ENCODE data around the gene MTHFR.

The MTHFR gene

DNA sequence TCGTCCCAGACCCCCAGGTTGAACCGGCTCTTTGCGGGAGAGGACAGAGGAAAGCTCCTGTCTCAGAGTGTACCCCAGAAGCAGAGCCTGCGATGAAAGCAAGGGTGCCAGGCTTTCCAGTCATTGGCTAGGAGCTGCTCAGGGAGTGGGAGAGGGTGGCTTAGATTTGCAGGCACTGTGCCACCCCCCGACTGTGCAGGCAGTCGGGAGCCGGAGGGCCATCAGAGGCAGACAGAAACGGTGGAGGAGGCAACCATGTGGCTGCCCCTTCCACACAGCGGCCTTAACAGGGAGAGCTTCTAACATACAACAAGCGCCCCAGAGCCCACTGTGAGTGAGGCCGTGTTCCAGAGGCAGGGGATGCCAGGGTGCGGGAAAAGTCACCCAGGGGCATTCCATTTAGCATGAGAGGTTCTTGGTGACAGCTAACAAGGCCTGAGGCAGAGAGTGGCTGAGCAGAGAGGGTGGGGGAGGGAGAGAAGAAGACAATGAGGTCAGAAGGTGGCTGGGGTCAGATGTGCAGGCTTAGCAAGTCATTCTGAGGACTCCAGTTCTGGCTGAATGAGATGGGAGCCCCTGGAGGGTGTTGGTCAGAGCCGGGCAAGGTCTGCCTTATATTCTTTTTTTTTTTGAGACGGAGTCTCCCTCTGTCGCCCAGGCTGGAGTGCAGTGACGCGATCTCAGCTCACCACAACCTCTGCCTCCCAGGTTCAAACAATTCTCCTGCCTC is 53.2 kb downstream of the MTHFR start:
- no peak for DNase-seq

- DNase-seq, result no peak
Observed at GRCh38 chr1:11751087-11751486, 54.7 kb downstream of the MTHFR start.

GRCh38 chr1:11749996-11750395 is 55.8 kb downstream of the MTHFR start:
- DNase-seq, result no peak

- no peak for DNase-seq
Observed at GRCh38 chr1:11749203-11749689, 56.5 kb downstream of the MTHFR start.

- DNase-seq, result no peak
Observed at GRCh38 chr1:11748294-11749202, 57.2 kb downstream of the MTHFR start.

DNA sequence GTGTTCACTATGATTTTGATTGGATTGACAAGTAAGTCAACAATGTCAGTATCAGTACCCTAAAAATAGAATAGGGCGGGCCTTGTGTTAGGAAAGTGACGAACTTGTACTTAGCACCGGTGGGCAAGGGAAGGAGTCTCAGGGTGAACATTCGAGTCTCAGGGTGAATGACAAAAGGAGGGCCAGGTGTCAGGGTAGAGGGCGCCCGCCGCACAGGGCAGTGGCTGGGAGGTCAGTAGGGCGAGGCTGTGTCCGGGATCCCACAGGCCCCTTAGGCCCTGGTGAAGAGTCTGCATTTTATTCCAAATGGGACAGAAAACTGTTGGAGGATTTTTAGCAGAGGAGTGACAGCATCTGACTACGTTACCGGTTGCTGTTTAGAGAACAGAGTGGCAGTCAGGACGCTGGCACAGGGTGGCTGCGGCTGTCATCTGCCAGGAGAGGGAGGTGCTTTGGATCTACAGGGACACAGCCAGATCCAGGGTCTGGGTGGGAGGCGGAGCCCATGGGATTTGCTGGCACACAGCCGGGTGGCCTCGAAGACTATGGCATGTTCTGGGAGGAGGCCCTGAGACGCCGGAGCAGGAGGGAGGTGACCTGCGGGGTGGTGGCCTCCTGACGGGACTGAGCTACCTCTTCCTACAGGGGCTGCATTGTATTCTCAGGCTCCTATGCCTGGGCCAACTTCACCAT is 58.8 kb downstream of the MTHFR start:
- DNase-seq, result no peak

DNA sequence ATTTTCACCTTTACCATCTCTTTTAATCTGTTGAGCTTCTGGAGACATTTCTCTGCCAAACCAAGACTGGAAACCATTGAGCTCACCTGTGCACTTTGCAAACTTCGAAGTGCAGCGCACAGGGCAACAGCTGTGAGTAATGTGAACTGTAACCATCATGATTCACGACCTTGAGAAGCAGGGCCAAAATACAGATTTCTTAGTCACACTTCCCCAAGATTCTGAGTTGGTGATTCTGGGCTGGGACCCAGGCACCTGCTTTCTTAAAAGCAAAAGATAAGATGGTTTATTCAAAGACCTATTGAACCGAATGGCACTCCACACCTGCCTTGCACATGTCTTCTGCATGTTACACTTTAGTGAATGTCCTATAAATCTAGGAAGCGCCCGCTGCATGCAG is 59.7 kb downstream of the MTHFR start:
- no peak for DNase-seq

DNA sequence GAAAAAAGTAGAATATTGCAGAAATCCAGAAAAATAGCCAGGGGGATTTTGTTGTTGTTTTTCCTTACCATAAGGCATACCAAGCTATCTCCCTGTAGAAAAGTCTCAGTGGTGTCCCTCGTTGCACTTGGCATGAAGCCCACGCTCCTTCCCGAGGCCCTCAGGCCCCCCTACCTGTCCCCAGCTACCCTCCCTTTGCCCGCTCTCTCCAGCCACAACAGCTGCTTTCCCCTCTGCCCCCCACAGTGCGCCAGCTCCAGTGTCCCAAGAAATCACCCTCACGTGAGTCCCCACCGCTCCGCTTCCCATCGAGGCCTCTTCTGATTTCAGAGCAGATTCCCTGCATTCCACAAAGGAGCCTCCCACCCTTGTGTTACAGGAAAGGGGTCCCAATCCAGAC is 61.5 kb downstream of the MTHFR start:
- DNase-seq, result no peak

- no peak for DNase-seq
Observed at GRCh38 chr1:11741919-11742558, 63.7 kb downstream of the MTHFR start.

GRCh38 chr1:11741482-11741881 is 64.3 kb downstream of the MTHFR start:
- DNase-seq, result no peak

DNA sequence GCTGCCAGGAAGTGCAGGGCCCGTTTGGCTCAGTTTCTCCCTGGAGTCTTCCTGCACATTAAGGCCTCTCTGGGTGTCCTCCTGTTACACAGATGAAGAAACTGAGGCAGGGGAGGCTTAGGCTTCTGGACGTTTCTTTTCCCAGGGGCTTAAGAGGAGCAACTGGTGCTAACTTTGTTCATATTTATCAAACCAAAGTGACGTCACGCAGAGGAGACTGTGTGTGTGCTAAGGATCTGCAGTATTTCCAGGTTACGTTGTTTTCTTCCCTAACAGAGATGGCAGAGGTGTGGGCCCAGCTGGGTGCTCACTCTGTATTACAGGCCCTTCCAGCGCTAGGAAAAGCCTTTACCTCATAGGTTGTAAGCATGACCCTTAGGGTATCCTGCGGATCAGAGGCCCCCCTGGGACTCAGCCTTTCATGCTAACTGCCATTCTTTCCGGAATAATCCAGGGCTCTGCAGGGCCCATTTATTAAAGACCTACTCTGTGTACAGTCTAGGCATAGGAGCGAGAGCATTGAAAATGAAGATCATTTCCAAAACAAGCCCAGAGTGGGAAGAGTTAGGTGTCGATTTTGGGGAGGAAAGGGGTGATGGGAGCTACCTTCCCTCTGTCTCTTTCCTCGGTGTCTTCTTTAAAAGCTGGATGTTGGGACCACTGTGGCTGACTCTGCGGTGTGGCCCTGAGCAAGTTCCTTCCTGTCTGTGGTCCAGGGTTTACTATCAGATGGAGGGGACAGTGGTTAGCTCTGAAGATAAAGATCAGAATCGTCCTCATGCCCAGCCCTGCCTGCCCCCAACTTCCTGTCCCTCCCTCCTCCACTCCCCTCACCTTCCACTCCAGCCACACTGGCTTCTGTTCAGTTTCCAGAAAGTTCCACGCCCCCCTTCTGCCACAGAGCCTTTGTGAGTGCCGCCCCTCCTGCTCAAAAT is 65.2 kb downstream of the MTHFR start:
- no peak for DNase-seq

DNA sequence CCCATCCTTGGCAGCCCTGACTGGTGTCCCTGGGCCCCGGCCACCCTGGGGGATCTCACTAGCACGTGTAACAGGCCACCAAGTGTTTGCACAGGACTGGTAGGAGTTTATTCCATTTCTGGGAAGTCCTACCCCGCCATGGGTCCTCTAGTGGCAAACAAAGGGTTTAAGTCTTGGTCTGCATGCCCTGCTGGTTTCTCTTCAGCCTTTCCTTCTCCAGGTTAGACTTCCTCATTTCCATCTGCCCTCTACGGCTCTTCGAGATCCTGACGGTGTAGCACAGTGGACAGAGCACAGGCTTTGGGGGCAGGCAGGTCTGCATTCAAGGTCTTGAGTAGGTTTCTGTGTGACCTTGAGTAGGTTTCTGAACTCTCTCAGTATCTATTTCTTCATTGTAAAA is 67.0 kb downstream of the MTHFR start:
- DNase-seq, result no peak

DNA sequence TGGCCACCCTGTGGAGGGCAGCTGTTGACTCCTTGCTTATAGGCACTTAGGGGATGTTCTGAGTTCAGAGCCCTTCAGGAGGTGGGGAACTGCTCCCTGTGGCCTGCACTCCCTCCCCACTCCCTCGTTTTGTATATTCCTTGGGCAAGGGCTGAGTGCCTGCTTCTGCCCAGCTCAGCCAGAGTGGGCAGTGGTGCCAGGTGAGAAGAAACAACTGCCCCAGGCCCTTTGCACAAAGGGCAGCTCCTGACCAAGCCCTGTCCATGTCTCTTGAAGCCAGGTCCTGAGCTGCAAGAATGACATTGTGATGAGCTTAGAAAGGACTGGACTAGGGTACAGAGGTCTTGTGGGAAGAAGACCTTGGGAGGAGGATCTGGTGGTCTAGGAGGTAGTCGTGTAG is 67.7 kb downstream of the MTHFR start:
- DNase-seq, result no peak

GRCh38 chr1:11736746-11737639 is 68.8 kb downstream of the MTHFR start:
- peak; percentile 69 for DNase-seq

DNA sequence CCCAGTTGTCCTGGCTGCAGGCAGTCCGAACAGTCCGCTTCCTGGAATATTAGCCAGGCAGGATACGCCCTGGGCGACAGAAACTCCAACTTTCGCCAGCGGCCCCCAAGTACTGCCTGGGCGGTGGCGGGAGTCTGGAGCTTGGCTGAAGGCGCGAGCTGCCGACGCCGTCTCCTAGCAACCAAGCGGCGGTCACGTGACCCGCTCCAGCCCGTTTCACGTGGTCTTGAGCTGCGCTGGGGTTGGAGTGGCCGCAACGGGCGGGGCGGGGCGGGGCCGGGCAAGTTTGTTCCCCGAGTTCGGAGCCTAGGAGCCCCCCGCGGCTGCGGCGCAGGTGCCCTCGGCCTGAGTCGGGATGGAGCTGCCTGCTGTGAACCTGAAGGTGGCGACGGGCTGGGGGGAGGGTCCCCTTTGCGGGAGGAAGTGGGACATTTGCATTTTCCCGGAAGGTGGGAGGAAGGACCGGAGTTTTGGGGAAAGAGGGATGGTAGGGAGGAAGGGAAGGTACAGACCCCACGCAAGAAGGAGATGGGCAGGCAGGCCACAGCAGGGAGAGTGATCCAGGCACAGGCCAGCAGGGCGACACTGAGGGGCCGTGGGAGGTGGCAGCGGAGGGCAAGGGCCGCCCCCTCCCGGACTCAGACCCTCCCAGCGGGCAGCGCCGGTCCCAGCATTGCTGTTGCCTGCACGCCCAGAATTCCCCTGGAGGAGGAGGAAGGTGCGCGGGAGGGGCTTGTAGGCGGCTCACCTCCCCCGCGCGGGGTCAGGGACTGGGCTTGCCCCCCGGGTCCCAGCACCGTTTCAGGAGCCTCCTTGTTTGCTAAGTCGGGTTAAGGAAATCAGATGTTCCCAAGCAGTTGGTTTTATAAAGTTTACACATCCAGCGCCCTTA is 69.7 kb downstream of the MTHFR start, which contains the start of gene AGTRAP:
Gene AGTRAP, plus strand, starts transcription at position 283 of the 892 bp plus-strand sequence. Its CDS starts 73 bp downstream, at position 356.
- DNase-seq, result peak; percentile 86

Data from fibroblast of skin of right quadriceps (primary cell).